GM18502 (cell line): Measurements from ENCODE around the gene NLRP9.
"Not testable (repeated sequence)": the region's sequence is repeated elsewhere in the genome, so short reads cannot be mapped to it uniquely, and the experiment has no call there.

ENCODE experiments used
- ATAC-seq: cut with Tn5 transposase; IDR thresholded peaks from one replicate; pipeline ENCODE4 v1.9.1; 2021; ENCODE audit warnings: mild to moderate bottlenecking; ENCODE audit not compliant: unreplicated experiment, poor library complexity

Gene NLRP9

GRCh38 chr19:55738302-55738701 lies at the start of gene NLRP9:
Gene NLRP9 (minus strand): TSS chr19:55738402. CDS start chr19:55738374, 28 bp downstream.
- ATAC-seq: no peak

- ATAC-seq: no peak
Measured at GRCh38 chr19:55781112-55781511, 42.9 kb upstream of the NLRP9 start.

GRCh38 chr19:55778331-55778730 lies 40.1 kb upstream of the NLRP9 start:
- ATAC-seq: no peak

GRCh38 chr19:55777528-55777927 lies 39.3 kb upstream of the NLRP9 start:
- no peak for ATAC-seq

GRCh38 chr19:55769632-55770031 lies 31.4 kb upstream of the NLRP9 start:
- not testable (repeated sequence) for ATAC-seq

- ATAC-seq: not testable (repeated sequence)
Measured at GRCh38 chr19:55768818-55769217, 30.6 kb upstream of the NLRP9 start, which contains the start of gene RFPL4AL1. Gene RFPL4AL1 (plus strand): TSS chr19:55769118. CDS start chr19:55771805, 2,687 bp downstream.

GRCh38 chr19:55766466-55766865 lies 28.3 kb upstream of the NLRP9 start:
- ATAC-seq: no peak

- not testable (repeated sequence) for ATAC-seq
Measured at GRCh38 chr19:55758797-55759196, 20.6 kb upstream of the NLRP9 start, which contains the start of gene RFPL4A. Gene RFPL4A (plus strand): TSS chr19:55759097. CDS start chr19:55761801, 2,704 bp downstream.

GRCh38 chr19:55756808-55757207 lies 18.6 kb upstream of the NLRP9 start:
- ATAC-seq: not testable (repeated sequence)

- ATAC-seq: no peak
Measured at GRCh38 chr19:55753401-55753800, 15.2 kb upstream of the NLRP9 start.

- no peak for ATAC-seq
Measured at GRCh38 chr19:55750715-55751114, 12.5 kb upstream of the NLRP9 start.

GRCh38 chr19:55730378-55730777 lies 7.8 kb downstream of the NLRP9 start:
- not testable (repeated sequence) for ATAC-seq

GRCh38 chr19:55723491-55723890 lies 14.7 kb downstream of the NLRP9 start:
- no peak for ATAC-seq

GRCh38 chr19:55720801-55721200 lies 17.4 kb downstream of the NLRP9 start:
- no peak for ATAC-seq

- ATAC-seq: no peak
Measured at GRCh38 chr19:55720214-55720746, 17.9 kb downstream of the NLRP9 start.

- not testable (repeated sequence) for ATAC-seq
Measured at GRCh38 chr19:55717879-55718711, 20.1 kb downstream of the NLRP9 start.

GRCh38 chr19:55717251-55717650 lies 21.0 kb downstream of the NLRP9 start:
- ATAC-seq: no peak

GRCh38 chr19:55716531-55716930 lies 21.7 kb downstream of the NLRP9 start:
- no peak for ATAC-seq

GRCh38 chr19:55712804-55713631 lies 25.2 kb downstream of the NLRP9 start:
- no peak for ATAC-seq

GRCh38 chr19:55711719-55712118 lies 26.5 kb downstream of the NLRP9 start:
- no peak for ATAC-seq

GRCh38 chr19:55705972-55706371 lies 32.2 kb downstream of the NLRP9 start:
- no peak for ATAC-seq
